ENCODE data around the gene PRR5.
"Not testable (repeated sequence)": the region's sequence is repeated elsewhere in the genome, so short reads cannot be mapped to it uniquely, and the experiment has no call there.

PRR5 gene

DNA sequence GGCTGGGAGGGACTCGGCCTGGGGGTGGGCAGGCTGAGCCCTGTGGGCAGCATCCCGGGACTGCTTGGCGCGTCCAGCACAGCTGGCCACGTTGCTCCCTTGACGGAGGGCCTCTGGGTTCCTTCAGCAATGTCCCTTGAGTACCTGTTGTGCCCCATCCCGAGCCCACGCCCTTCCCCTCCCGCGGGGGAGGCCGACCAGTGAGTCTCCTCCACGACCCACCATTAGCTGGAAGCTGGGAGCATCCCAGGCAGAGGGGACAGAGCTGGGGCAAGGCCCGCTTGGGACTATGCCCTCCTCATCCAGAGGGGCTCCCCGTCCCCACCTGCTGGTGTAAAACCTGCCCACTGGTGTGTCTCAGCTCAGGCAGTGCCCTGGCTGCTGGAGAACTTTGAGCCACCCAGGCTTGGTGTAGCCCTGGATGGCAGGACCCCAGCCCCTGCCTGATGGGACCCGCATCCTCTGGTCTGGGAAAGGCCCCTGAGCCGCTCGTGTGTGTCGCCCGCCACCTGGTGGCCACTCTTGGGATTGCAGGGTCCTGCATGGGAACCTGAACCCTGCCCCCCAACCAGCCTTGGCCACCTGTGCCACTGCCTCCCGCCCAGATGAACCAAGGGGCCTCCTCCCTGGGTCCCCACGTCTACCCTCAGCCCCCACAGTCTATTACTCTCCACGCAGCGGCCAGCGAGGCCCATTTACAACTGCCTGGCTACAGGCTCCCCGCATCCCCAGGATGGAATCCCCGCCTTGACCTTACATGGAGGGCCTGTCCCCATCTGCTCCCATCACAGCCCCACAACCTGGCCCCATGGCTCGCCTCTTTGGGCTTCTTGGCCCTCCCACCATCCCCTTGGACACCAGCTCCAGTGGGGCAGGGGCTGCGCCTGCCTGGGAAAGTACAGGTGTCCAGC, 33.8 kb downstream of the PRR5 start:
- DNase-seq (ENCODE audit: low spot score): peak; percentile 65

DNA sequence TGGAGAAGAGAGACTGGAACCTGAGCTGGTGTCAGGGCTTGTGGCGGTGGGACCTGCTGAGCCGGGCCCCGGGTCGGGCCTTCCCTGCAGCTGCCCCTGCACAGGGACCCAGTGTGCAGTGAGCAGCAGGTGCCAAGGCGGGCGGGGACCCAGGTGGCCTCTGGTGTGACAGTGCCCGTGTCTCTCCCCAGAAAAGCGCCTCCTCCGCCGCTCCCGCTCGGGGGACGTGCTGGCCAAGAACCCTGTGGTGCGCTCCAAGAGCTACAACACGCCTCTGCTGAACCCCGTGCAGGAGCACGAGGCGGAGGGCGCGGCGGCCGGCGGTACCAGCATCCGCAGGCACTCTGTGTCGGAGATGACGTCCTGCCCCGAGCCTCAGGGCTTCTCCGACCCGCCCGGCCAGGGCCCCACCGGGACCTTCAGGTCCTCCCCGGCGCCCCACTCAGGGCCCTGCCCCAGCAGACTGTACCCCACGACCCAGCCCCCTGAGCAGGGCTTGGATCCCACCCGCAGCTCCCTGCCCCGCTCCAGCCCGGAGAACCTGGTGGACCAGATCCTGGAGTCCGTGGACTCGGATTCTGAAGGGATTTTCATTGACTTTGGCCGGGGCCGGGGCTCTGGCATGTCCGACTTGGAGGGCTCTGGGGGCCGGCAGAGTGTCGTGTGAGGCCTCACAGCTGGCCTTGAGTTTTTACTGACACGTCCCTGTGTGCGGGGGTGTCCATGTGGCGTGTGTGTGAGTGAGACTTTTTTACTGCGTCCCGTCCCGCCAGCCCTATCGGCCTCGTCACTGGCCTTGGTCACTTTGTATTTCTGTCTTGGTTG, 34.8 kb downstream of the PRR5 start:
- no peak for DNase-seq (ENCODE audit: low spot score)

DNA sequence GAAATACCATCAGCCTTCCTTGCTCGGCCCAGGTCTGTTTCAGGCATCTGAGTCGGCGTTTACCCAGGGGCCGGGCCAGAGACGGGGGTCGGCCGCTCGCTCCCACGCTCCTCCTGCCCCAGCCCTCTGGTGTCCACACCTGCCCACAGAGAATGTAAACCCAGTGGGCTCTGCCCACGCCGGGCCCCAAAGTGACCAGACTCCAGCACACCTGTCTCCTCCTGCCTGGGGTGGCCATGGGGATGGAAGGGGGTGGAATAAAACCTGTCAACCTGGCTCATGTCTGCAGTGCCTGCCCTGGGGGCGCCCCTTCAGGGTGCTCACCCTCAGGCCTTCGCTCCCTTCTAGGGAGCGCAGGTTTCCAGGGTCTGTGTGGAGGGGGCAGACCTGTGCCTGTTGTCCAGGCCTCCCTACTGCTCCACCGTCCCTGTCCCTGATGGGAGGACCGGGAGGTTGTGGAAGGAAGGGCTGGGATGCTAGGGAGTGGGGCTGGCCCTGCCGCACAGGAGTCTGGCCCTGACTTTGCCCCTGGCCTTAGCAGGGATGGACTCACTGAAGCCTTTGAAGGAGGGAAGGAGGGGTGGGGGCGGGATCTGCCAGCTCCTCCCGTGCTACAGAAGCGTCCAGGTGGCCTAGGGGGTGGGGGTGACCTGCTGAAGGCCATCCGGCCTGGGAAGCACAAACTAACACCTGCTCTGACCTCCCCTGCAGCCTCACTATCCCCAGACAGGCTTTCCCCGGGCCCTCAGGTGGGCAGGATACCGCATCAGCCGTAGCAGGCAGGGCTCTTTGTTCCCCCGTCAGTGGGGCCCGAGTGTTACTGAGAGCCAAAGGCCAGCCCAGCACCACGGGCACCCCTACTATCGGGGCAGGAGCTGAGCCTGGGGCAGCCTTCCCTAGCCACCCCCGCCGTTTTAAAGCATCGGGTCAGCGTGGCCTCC, 35.7 kb downstream of the PRR5 start:
- no peak for DNase-seq (ENCODE audit: low spot score)

DNA sequence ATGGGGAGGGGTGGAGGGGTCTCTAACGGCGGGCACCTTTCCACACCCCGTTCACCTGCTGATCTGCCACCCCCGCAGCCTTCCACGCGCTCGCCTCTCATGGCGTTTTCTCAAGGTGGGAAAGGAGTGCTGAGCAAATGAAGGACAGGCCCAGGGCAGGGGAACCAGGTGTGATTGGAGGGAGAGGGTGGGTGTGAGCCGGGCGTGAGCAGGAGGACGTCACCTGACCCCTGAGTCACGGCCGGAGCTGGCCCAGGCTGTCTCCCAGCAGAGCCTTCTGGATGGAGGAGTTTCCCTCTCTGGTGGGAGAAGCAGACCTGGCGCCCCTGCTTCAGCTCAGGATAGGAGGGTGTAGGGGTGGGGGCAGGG, 36.3 kb downstream of the PRR5 start:
- peak; percentile 39 for DNase-seq (ENCODE audit: low spot score)

DNA sequence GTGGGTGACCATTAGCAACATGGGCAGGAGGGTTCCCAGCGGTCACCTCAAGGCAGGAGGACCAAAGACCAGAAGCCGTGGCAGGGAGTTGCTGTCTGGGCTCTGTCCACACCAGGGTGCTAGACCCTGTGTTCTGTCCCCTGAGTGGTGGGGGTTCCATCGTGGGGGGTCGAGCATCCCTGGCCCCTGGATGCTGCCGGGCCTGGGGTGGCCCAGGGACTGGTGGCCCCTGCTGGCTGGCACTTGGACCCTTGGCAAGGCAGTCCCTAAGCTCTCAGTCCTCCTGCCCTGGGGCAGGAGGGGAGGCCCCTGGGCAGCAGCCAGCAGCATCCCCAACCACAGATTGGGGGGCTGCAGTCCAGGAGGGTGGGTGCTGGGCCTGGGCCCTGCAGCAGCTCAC, 37.0 kb downstream of the PRR5 start:
- no peak for DNase-seq (ENCODE audit: low spot score)

DNA sequence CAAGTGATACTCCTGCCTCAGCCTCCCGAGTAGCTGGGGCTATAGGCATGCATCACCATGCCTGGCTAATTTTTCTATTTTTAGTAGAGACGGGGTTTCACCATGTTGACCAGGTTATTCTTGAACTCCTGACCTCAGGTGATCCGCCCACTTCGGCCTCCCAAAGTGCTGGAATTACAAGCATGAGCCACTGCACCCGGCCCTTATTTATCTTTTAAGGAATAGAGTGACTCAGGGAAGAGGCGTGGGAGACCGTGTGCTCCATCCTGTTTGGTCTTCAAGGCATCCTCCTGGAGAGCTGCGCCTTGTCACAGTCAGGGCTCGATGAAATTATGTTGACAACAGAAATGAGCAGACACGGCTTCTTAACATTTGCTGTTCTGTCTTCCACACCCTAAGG, 37.7 kb downstream of the PRR5 start:
- not testable (repeated sequence) for DNase-seq (ENCODE audit: low spot score)

DNA sequence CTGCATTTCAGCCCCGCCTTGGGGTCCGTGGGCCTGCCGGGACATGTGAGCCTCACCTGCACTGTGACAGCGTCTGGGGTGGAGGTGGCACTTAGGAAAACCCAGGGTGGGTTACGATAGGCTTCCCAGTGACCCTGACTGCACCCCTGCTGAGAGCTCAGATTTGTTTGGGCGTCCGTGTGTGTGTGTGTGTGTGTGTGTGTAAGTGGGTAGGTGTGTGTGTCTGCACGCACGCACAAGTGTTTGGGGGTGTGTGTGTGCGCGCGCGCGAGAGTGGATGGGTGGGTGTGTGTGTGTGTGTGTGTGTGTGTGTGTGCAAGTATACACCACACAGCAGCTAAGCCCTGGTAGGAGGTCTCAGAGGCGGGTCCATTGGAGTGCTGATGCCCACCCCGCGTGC, 38.3 kb downstream of the PRR5 start:
- no peak for DNase-seq (ENCODE audit: low spot score)

DNA sequence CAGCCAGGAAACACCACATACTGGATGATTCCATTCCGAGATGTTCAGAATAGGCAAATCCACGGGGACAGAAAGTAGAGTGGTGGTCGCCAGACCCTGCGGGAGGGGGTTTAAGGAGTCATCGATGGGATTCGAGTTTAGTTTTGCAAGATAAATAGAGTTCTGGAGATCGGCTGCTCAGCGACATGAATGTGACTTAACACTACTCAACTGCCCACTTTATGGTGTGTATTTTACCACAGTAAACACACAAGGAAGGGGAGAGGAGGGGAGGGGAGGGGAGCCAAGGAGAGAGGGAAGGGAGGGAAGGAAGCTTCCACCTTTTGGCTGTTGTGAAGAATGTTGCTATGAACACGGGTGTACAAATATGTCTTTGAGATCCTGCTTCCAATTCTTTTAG, 39.9 kb downstream of the PRR5 start:
- DNase-seq (ENCODE audit: low spot score): no peak

DNA sequence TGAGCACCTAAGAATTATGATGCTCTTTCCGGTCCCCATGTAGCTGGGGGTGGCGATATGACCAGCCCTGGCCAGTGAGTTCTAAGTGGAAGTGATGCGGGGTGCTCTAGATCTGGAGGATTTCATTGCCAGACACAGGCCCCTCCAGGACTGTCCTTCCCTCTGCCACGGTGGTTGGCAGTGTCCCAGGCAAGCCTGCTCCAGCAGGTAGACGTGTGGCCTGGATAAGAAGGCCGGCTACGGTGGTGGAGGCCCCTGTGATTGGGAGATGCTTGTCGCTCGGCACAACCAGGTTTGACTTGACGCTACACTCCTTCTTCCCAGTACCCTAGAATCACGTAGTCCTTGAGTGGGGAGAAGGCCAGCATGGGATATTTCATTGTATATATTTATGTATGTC, 41.2 kb downstream of the PRR5 start:
- DNase-seq (ENCODE audit: low spot score): no peak

DNA sequence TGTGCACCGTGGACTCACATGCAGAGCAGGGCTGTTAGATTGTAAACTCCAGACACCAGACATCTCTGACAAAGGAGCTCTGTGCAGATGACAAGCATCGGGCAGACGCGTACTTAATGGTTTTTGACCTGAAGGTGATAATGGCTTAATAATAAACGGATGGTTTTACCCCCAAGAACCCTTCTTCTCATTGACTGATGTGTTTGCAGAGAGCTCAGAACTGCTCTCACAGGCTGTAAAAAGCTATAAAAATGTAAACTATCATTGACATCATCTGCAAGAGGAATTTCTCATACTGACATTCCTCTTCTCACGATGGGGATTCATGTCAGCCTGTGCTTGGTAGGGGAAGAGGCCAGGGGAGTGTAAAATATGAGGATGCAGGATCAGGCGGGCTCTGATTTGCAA, 41.8 kb downstream of the PRR5 start:
- no peak for DNase-seq (ENCODE audit: low spot score)

DNA sequence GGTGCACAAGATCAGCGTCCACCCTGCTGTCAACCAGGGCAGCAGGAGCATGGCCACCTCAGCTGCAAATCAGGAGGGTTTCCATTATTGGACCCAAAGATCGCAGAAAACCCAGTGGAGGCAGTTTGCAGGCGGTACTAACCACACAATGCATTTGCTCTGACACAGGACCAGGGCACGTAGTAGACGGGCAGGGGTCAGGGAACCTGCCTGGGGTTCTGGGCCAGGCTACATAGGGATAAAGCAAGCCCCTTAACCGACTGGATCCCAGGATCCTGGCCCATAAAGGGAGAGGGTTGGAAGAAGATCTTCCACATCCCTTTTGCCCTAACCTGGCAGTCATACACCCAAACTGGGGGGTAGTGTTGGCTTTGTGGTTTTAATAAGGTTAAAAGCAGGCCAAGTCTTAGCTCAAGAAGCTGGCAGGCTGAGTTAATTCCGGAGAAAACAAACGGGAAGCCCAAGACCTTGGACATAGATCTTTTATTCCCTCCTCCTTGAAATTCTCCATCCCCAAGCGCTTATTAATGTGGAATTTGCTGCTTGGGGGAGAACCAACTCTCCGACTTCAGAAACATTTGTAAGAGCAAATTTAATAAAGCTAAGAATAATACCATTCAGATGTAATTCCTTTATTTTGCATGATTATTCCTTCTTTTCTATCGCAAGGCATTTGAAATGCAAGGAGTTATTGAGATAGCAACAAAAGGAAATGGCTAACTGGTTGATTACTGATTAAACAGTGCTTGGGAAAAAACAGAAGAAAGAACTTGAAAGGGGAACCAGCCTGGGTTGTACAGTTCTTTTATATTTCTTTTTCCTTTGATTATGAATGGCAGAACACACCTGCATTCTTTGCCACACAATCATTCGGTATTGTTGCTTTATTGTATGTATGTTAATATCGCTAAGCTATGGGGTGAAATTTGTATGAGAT, 44.1 kb downstream of the PRR5 start:
- DNase-seq (ENCODE audit: low spot score): no peak

DNA sequence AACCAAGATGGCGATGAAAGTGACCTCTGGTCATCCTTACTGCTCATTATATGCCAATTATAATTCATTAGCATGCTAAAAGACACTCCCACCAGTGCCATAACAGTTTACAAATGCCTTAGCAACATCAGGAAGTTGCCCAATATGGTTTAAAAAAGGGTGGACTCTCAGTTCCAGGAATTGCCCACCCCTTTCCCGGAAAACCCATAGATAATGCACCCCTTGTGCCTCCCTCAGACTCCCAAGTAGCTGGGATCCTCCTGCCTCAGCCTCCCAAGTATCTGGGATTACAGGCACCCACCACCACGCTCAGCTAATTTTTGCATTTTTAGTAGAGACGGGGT, 45.8 kb downstream of the PRR5 start:
- not testable (repeated sequence) for DNase-seq (ENCODE audit: low spot score)

DNA sequence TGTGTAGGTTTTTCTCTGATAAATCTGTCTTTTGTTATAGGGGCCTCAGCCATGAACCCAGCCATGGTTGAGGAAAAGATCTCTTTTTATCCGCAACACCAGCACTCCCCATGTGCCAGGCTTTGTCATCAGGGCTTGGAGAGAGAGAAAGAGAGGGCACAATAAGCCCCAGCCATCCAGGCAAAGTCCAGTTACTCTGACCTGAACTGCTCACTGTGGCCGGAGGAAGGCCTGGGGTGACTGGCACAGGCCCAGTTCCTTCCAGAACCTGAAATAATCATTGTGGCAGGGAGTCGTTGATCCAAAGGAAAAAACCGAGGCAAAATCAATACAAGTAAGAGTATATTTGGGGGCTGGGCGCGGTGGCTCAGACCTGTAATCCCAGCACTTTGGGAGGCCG, 46.5 kb downstream of the PRR5 start:
- no peak for DNase-seq (ENCODE audit: low spot score)

DNA sequence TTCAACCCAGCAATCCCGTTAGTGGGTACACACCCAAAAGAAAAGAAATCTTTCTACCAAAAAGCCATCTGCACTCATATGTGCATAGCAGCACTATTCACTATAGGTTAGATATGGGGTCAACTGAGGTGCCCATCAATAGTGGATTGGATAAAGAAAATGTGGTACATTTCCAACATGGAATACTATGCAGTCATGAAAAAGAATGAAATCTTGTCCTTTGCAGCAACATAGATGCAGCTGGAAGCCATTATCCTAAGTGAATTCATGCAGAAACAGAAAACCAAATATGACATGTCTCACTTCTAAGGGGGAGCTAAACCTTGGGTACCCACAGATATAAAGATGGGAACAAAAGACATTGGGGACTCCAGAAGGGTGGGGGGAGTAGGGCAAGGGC, 48.5 kb downstream of the PRR5 start:
- no peak for DNase-seq (ENCODE audit: low spot score)

DNA sequence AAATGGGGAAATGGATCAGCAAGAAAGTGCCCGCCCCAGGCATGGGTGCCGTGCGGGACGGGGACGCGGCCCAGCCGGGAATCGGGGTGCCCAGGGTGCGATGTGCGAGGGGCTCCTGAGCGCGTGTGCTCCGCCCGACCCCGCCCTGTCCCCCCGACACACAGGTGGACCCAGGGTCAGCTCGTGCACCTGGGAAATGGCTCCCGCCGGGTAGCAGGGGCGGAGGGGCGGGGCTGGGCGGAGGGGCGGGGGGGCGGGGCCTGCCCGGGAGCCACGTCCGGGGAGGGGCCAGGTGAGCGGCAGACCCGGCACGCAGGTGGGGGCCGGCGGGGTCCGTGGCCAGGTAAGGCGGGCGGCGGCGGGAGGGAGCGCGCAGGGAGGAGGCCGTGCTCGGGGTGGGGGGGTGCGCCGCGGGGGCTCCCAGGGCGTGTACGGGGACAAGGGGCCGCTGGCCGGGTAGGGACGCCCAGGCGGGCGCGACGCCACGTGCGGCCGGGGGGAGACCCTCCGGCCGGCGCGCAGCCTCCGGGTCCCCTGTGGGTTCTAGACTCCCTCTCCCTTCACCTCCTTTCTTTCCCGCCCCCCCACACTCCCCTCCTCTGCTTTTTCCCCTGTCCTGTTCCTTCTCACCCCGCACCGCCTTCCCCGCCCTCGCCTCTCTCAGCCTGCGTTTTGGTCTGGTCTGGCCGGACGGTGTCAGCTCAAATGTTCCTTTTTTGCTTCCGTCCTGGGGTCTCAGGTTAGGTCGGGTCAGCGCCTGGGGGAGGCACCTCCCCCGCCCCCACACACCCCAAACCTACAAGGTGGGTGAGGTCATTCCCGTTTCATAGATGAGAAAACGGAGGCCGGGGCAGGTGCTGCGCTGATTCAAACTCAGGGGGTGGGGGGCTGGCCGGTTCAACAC, 50.5 kb downstream of the PRR5 start, which contains the start of gene ARHGAP8:
Gene ARHGAP8, plus strand, starts transcription at position 291 of the 904 bp plus-strand sequence. CDS start 33,953 bp downstream, outside the sequence.
- no peak for DNase-seq (ENCODE audit: low spot score)

DNA sequence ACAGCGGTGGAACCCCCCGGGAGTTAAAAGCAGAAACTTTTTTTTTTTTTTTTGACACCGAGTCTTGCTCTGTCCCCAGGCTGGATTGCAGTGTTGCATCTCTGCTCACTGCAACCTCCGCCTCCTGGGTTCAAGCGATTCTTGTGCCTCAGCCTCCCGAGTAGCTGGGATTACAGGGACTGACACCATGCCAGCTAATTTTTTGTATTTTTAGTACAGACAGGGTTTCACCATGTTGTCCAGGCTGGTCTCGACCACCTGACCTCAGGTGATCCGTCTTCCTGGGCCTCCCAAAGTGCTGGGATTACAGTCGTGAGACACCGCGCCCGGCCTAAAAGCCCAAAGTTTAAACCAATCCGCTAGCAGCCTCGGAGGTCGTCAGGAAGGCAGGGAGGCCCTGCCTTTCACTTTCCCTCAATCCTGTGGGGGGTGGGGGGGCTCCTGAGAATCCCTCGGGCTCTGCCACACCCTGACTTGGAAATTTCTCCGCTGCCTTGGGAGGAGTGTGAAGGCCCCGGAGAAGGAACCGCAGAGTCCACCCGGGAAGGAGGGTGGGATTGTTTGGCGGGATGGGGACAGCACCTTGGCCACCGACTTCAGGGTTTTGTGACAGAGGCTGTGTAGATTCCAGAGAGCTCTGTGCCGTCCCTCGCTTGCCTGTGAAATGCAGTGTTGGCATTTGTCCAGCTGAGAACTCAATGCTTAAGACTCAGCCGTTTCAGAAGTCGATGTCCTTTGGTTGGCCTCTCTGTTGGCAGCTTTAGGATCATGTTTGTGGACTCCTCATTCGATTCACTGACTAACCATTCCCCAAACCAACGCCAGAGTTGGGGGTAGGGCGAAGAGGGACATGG, 51.4 kb downstream of the PRR5 start:
- no peak for DNase-seq (ENCODE audit: low spot score)

DNA sequence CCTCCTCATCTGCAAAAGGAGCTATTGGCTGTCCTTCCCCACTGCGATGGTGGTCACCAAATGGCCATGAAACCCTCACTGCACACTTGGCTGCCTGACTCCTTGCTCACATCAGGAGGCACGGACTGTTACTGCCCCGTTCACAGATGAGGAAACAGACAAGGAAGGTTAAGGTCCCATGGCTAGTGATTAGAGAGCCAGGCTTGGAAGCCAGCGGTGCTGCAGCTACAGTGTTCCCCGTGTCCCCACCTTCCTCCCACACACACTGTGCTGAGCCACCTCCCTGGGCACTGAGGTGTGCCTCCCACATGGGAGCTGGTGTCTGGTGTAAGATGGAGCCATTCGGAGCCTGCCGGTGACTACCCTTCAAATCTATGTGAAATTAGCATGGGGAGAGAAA, 53.0 kb downstream of the PRR5 start:
- DNase-seq (ENCODE audit: low spot score): no peak

DNA sequence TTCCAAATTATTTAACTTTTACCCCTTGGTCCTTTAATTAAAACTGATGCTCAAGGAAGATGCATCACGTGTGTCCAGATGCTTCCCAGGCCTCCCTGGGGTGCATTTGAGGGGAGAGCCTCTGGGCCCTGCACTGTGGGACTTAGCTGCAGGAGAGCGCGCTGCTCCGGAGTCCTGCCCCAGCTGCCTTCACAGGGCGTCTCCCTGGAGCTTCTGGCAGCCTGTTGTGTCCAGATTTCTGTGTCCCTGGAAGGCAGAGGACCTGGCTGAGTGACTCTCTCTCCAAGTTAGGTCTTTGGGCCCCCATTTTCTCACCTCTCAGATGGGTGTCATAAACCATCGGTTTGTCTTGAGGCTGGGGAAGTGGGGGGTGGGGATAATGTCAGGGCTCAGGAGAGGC, 53.4 kb downstream of the PRR5 start:
- DNase-seq (ENCODE audit: low spot score): no peak

DNA sequence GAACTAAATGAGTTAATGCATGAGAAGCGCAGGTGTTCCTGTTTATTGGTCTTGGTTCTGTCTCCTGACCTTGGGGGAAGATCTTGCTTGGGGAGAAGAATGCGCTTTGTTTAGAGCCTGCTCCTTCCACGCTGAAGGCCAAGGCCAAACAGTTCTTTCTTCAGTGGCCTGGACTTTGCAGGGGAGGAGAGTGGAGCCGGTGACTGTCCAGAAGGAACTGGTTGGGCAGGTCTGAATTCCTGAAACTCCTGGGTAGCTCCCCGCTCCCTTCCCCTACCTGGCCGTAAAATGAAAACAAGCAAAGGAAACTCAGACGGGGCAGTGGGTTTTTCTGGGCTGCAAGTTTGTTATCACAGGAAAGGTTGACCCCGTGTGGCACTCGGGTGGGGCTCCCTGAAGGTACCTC, 54.0 kb downstream of the PRR5 start:
- DNase-seq (ENCODE audit: low spot score): no peak
